ENCODE measurements around the gene SLC7A1. TPM values are rescaled to one million over a fixed set of nuclear protein-coding genes. Genes with fewer than 3 reads are reported as not detected.
"Not testable (repeated sequence)": the region's sequence is repeated elsewhere in the genome, so short reads cannot be mapped to it uniquely, and the experiment has no call there.

The SLC7A1 gene
- total and polyA plus RNA-seq, 2 of the 4 experiments (the other 2 are of a cell fraction): 9.7 to 22.3 TPM

GRCh38 chr13:29636831-29637230, 41.3 kb upstream of the SLC7A1 start:
- CTCF ChIA-PET; BruUV-seq (replicated peaks); H2AK5ac ChIP-seq (ENCODE audit: low read depth, low read length): not testable (repeated sequence)

More at GRCh38 chr13:29636831-29637230, 41.3 kb upstream of the SLC7A1 start:
- dilution Hi-C loops (cut with HindIII; ENCODE audit: low sequenced_read_pairs, unreplicated experiment); H3K27me3 ChIP-seq (ENCODE audit: control insufficient read depth, insufficient read depth, low read length); H3K23ac ChIP-seq (ENCODE audit: low read depth, low read length); H2BK5ac ChIP-seq (ENCODE audit: low read depth, low read length, poor library complexity, severe bottlenecking); H3K18ac ChIP-seq (ENCODE audit: low read depth, low read length); H3K79me1 ChIP-seq (ENCODE audit: low read depth in 1 of 2, low read length in 2 of 2); ATAC-seq (ENCODE audit: low read depth); H2BK15ac ChIP-seq (ENCODE audit: low read depth, low read length); H3K14ac ChIP-seq (replicated peaks; ENCODE audit: low read depth, low read length); H4K20me1 ChIP-seq (ENCODE audit: insufficient read depth, low read length); H3K36me3 ChIP-seq (ENCODE audit: control insufficient read depth, insufficient read depth, low read length); H2AK9ac ChIP-seq (replicated peaks; ENCODE audit: low read depth, low read length, poor library complexity); H3K9me3 ChIP-seq (ENCODE audit: control insufficient read depth, insufficient read depth, low read length); H3K56ac ChIP-seq (ENCODE audit: extremely low read depth, insufficient read depth, low read length); H2BK20ac ChIP-seq (ENCODE audit: low read depth, low read length); H3K9me1 ChIP-seq (ENCODE audit: insufficient read depth, low read length); H3K4me1 ChIP-seq (ENCODE audit: control insufficient read depth, insufficient read depth, low read length); POLR2A ChIA-PET (ENCODE audit: unreplicated experiment); H3K4me2 ChIP-seq (ENCODE audit: low read depth, low read length); H3K4me3 ChIP-seq (ENCODE audit: insufficient read depth, low read depth, low read length); in situ Hi-C loops (cut with MboI; ENCODE audit: low sequenced_read_pairs); H3K9ac ChIP-seq (ENCODE audit: low read depth, low read length); H4K91ac ChIP-seq (ENCODE audit: insufficient read depth, low read depth, low read length); intact Hi-C loops (cut with micrococcal nuclease); H2AFZ ChIP-seq (replicated peaks; ENCODE audit: low read length, poor library complexity); H4K5ac ChIP-seq (ENCODE audit: low read depth, low read length); H3K4ac ChIP-seq (ENCODE audit: low read depth, low read length); H4K8ac ChIP-seq (ENCODE audit: low read depth in 2 of 2, low read length in 2 of 2); H2BK120ac ChIP-seq (ENCODE audit: low read depth, low read length); DNase-seq; H3K27ac ChIP-seq (ENCODE audit: insufficient read depth, low read length): not testable (repeated sequence)
- no CpG with 5 or more reads among the region's 4 CpGs for WGBS, 2 experiments (ENCODE audit: extremely low coverage in 2 of 2, insufficient read length in 1 of 2)
